OCI-LY1 (cell line): ENCODE measurements around the gene AKT3.

Experiments used
- CTCF ChIP-seq: fragments of 200-600 bp; sonication (generic), shearing (Covaris generic); IDR thresholded peaks from 2 replicates; pipeline ENCODE4 v1.5.1; 2017; ENCODE audit warnings: mild to moderate bottlenecking, antibody characterized with exemption, low read length, moderate library complexity, mixed read lengths
- EZH2 ChIP-seq: fragments of 200-600 bp; sonication (generic), shearing (Covaris generic); IDR thresholded peaks from 2 replicates; pipeline ENCODE4 v1.8.0; 2017; ENCODE audit warnings: borderline replicate concordance, mixed run types, mild to moderate bottlenecking, antibody characterized with exemption, low read length, moderate library complexity, mixed read lengths

GRCh38 chr1:243620096-243620495 is 229.9 kb downstream of the AKT3 start:
- TF ChIP-seq EZH2, result no peak
- no peak for TF ChIP-seq CTCF
